Vagina (tissue), 2 donors: ENCODE data around the gene ZMIZ1. TPM values are rescaled to one million over a fixed set of nuclear protein-coding genes. Genes with fewer than 3 reads are reported as not detected.

Source experiments
- DNase-seq, 2 donors: peaks; one replicate each; pipeline ENCODE4 v3.0.0-alpha.2; 2017; ENCODE audit errors: extremely low spot score in 2 of 2
- H3K27ac ChIP-seq: fragments of 200-600 bp; sonication (generic); one replicate; pipeline ENCODE4 v1.5.1; 2019
- H3K27me3 ChIP-seq: fragments of 200-600 bp; sonication (generic); one replicate; pipeline ENCODE4 v1.5.1; 2019
- H3K36me3 ChIP-seq, 2 donors: fragments of 200-600 bp; sonication (generic); one replicate each; pipeline ENCODE4 v1.5.1; 2017 to 2019
- H3K4me1 ChIP-seq: fragments of 200-600 bp; sonication (generic); one replicate; pipeline ENCODE4 v1.5.1; 2019
- H3K4me3 ChIP-seq, 2 donors: fragments of 200-600 bp; sonication (generic); 1 replicate in 1 of 2; 2 replicates in 1 of 2; pipeline ENCODE4 v1.5.1; 2016 to 2019
- H3K9me3 ChIP-seq: fragments of 200-600 bp; sonication (generic); one replicate; pipeline ENCODE4 v1.5.1; 2019
- POLR2A ChIP-seq, 2 donors: fragments of 450-650 bp; IDR thresholded peaks; one replicate each; pipeline ENCODE4 v1.6.1; 2017; ENCODE audit warnings: antibody characterized with exemption in 2 of 2, mild to moderate bottlenecking in 2 of 2, moderate library complexity in 2 of 2
- POLR2AphosphoS5 ChIP-seq, 2 donors: sonication (generic); formaldehyde crosslinking; IDR thresholded peaks; one replicate each; pipeline ENCODE4 v1.9.0; 2017; ENCODE audit warnings: antibody characterized with exemption in 2 of 2, mild to moderate bottlenecking in 2 of 2, low read depth in 1 of 2; ENCODE audit not compliant: insufficient read depth in 1 of 2
- intact Hi-C: fragments of 100-400 bp; cut with DNase I; formaldehyde crosslinking; loops from one replicate; pipeline ENCODE4 v1.15.1; 2023
- total RNA-seq: library from RNA; depleted of rRNA; stranded (reverse); fragments of >200 nt; gene quantifications from one replicate; pipeline ENCODE4 v1.2.3, GENCODE V29; 2016
- TF ChIP-seq, protein P1 (sequence below), 3 experiments: fragments of 450-650 bp in 2 of 3; fragments of 200-600 bp in 1 of 3; sonication (generic) in 1 of 3; IDR thresholded peaks; one replicate each; pipeline ENCODE4 v1.5.1; 2017 to 2019; ENCODE audit warnings: antibody characterized with exemption in 3 of 3, mild to moderate bottlenecking in 2 of 3, moderate library complexity in 2 of 3

Gene ZMIZ1
- total RNA-seq, 1 donor from 2014 or later, result 61.4 TPM

DNA sequence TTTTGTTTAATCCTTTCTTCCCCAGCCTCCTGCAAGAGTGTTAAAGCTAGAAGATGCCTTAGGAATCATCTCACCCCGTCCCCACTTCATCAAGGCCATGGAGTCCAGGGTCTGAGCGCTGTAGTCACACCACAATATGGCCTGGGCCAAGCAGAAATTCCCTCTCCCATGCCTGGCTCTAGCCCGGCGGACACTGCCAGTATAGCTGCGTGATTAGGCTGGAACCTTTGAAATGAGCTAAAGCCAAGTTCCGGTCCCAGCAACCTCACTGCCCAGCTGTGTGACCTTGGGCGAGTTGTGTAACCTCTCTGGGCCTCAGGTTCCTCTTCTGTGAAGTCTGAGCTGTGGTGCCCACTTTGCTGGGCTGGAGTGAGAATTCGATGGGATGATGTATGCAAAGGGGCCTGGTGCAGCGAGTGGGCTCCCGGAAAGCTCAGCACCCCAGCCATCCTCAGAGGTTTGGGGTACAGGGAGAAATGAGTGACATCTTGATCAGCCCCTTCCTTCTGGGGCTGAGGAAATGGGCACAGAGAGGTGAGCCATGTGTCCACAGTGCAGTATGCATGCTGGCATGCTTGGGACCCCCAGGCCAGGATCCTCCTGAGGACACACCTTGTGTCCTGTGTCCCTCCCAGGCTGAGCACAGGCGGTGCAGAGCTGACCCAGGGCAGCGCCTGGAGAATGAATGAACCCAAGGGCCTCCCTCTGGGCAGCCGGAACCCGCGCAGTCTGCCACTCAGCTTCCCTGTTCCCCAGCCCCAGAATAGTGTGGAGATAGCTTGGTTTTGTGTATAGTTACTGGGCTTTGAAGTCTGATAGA lies 118.6 kb downstream of the ZMIZ1 start:
- H3K27me3 ChIP-seq, result no peaks in the 10 kb centered on the region
- TF ChIP-seq, protein P1, sequence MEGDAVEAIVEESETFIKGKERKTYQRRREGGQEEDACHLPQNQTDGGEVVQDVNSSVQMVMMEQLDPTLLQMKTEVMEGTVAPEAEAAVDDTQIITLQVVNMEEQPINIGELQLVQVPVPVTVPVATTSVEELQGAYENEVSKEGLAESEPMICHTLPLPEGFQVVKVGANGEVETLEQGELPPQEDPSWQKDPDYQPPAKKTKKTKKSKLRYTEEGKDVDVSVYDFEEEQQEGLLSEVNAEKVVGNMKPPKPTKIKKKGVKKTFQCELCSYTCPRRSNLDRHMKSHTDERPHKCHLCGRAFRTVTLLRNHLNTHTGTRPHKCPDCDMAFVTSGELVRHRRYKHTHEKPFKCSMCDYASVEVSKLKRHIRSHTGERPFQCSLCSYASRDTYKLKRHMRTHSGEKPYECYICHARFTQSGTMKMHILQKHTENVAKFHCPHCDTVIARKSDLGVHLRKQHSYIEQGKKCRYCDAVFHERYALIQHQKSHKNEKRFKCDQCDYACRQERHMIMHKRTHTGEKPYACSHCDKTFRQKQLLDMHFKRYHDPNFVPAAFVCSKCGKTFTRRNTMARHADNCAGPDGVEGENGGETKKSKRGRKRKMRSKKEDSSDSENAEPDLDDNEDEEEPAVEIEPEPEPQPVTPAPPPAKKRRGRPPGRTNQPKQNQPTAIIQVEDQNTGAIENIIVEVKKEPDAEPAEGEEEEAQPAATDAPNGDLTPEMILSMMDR (IDR thresholded peaks at IDR 0.05), result no peak
- TF ChIP-seq POLR2AphosphoS5 (IDR thresholded peaks at IDR 0.05; ENCODE audit: insufficient read depth in 1 of 2, low read depth in 1 of 2) (no peak), POLR2A (IDR thresholded peaks at IDR 0.05) (no peak)
- H3K36me3 ChIP-seq, result no peaks in the 10 kb centered on the region
- H3K27ac ChIP-seq, result no peak overlapping the region
- no peak for DNase-seq
- peaks cover 90% of the 10 kb centered on the region for H3K4me1 ChIP-seq
- H3K9me3 ChIP-seq, result no peaks in the 10 kb centered on the region
- intact Hi-C loops, result no loop called here
- no peak overlapping the region for H3K4me3 ChIP-seq

DNA sequence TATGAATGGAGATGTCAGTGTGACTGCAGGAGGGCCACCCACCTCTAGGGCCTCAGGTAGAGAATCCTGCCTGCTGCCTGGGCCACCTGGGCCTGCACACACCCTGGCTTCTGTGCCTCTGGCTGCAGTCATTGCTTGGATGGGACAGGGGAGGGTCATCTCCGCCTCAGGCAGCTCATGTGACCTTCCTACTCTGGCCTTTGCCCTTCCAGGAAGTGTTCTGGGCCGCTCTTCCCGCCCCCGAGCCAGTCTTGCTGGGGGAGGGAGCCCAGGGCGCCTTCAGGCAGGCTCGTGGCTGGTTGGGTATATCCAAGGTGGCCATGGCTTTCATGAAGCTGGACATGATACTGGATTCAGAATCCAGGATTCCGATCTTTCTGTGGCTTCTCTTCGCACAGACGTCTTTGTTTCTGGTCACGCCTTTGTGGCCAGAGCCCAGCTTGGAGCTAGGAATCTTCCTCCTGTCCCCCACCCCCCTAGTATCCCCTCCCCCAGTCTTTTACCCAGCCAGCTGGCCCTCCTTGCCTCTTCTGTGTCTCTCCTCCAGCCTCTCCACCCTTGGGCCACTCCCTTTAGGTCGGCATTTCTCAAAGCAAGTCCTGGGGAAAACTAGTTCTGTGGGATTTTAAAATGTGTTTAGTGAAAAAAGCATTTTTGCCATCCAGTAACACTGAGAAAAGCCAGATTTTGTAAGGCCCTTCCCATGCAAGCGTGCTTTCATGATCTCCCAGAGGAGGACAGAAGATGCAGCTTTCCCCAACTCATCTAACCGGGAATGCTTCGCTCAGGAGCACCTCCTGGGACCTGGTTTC lies 119.6 kb downstream of the ZMIZ1 start:
- Histone ChIP-seq H3K36me3 (no peaks in the 10 kb centered on the region), H3K4me1 (peaks cover 90% of the 10 kb centered on the region)
- intact Hi-C loops, result no loop called here

DNA sequence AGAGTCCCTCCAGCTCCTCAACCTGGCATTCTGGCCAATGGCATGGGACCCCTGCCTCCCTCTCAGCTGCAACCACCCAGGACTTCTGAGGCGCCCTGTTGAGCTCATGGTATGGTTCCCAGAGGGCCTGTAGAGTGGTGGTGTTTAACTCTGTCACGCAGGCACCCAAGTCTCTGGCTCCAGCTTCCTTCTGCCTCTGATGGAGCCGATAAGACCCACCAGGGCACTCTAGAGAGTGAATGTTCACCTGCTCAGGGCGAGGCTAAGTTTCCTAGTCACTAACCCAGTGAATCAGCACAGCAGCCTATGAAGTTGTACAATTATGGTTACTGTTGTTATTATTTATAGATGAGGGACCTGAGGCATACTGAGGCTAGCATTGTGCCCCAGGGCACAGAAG lies 120.4 kb downstream of the ZMIZ1 start:
- H3K4me3 ChIP-seq, result no peak overlapping the region
- H3K27me3 ChIP-seq, result no peaks in the 10 kb centered on the region
- H3K9me3 ChIP-seq, result no peaks in the 10 kb centered on the region
- no peak for TF ChIP-seq POLR2A (IDR thresholded peaks at IDR 0.05)
- TF ChIP-seq POLR2AphosphoS5 (IDR thresholded peaks at IDR 0.05; ENCODE audit: insufficient read depth in 1 of 2, low read depth in 1 of 2), result no peak
- TF ChIP-seq, protein P1 (IDR thresholded peaks at IDR 0.05), result no peak
- peaks cover 88% of the 10 kb centered on the region for H3K4me1 ChIP-seq
- peak overlapping the region; percentile 7 for H3K27ac ChIP-seq
- H3K36me3 ChIP-seq, result no peaks in the 10 kb centered on the region
- DNase-seq, result no peak
- intact Hi-C loops, result no loop called here

More for the DNA sequence above, 119.6 kb downstream of the ZMIZ1 start:
- Histone ChIP-seq H3K27me3 (no peaks in the 10 kb centered on the region), H3K4me3 (no peak overlapping the region), H3K27ac (peak overlapping the region; percentile 7), H3K9me3 (no peaks in the 10 kb centered on the region)
- TF ChIP-seq POLR2A (IDR thresholded peaks at IDR 0.05), result no peak
- TF ChIP-seq POLR2AphosphoS5 (IDR thresholded peaks at IDR 0.05; ENCODE audit: insufficient read depth in 1 of 2, low read depth in 1 of 2), result no peak
- TF ChIP-seq, protein P1 (IDR thresholded peaks at IDR 0.05), result no peak
- DNase-seq, result no peak

DNA sequence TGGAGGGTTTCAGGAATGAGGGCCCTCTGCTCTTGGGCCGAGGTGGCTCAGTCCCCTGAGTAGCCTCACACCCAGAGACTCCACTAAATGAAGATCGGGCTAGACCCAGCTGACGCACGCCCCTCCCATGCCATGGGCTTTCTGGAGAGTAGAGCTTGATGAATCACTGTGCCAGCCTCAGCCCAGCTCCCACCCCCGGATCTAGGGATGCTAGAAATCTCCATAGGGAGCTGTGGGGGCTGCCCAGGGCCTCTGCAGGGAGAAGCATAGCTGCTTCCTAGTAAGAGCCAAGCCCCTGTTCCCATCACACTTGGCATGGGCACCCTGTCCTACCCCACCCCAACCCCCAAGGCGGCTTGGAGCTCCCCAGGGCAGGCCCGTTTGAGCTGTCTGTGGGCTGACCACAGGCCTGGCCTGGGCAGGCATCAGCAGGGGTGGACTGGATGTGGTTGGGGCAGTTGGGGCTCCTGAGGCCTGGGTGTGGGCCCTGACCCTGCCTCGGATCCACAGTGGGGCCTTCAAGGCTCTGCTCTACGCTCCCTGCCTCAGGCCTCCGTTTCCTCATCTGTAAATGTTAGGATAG lies 121.2 kb downstream of the ZMIZ1 start:
- Histone ChIP-seq H3K36me3 (no peaks in the 10 kb centered on the region), H3K4me3 (no peak overlapping the region), H3K27me3 (no peaks in the 10 kb centered on the region), H3K4me1 (peaks cover 88% of the 10 kb centered on the region), H3K9me3 (no peaks in the 10 kb centered on the region), H3K27ac (peak overlapping the region; percentile 59)
- DNase-seq, result no peak
- TF ChIP-seq, protein P1 (IDR thresholded peaks at IDR 0.05), result no peak
- no peak for TF ChIP-seq POLR2AphosphoS5 (IDR thresholded peaks at IDR 0.05; ENCODE audit: insufficient read depth in 1 of 2, low read depth in 1 of 2)
- TF ChIP-seq POLR2A (IDR thresholded peaks at IDR 0.05), result no peak
- intact Hi-C loops, result loop anchor here (5.0 to 10.0 kb wide), 2 partner anchors 123 to 1145 kb away; partner anchors contain the start of gene ZMIZ1
